SK-N-SH treated with all-trans-retinoic acid at 6 μM for 48 hours (cell line): ENCODE data around the gene KLB.

Experiments
- ATAC-seq: fragments of 200-7000 bp; cut with Tn5 transposase; 3 replicates; pipeline ENCODE4 v1.9.1; 2020; ENCODE audit warnings: mild to moderate bottlenecking, moderate library complexity
- ARNTL ChIP-seq: fragments of 450-650 bp; formaldehyde crosslinking; IDR thresholded peaks from 2 replicates; pipeline ENCODE4 v1.5.0; 2020; ENCODE audit warnings: low read depth, mild to moderate bottlenecking, moderate library complexity, borderline replicate concordance
- BACH2 ChIP-seq: fragments of 250-450 bp; sonication (Bioruptor Pico); IDR thresholded peaks from 2 replicates; pipeline ENCODE4 v1.9.0; 2021; ENCODE audit warnings: mild to moderate bottlenecking, borderline replicate concordance
- CREB5 ChIP-seq: fragments of 250-450 bp; sonication (Bioruptor Pico); IDR thresholded peaks from 2 replicates; pipeline ENCODE4 v1.5.1; 2020; ENCODE audit warnings: low read depth, mild to moderate bottlenecking, moderate library complexity
- CSDC2 ChIP-seq: fragments of 250-450 bp; sonication (Bioruptor Pico); IDR thresholded peaks from 2 replicates; pipeline ENCODE4 v1.5.0; 2020; ENCODE audit warnings: mild to moderate bottlenecking, moderate library complexity
- CSRNP3 ChIP-seq: fragments of 250-450 bp; sonication (Bioruptor Pico); IDR thresholded peaks from 2 replicates; pipeline ENCODE4 v1.5.1; 2021; ENCODE audit warnings: mild to moderate bottlenecking, moderate library complexity
- ESRRG ChIP-seq: fragments of 250-450 bp; sonication (Bioruptor Pico); IDR thresholded peaks from 2 replicates; pipeline ENCODE4 v1.6.1; 2021; ENCODE audit warnings: mild to moderate bottlenecking
- GLIS3 ChIP-seq: fragments of 250-450 bp; sonication (Bioruptor Pico); IDR thresholded peaks from 2 replicates; pipeline ENCODE4 v1.5.0; 2020; ENCODE audit warnings: mild to moderate bottlenecking, moderate library complexity
- ISL1 ChIP-seq: fragments of 250-450 bp; sonication (Bioruptor Pico); IDR thresholded peaks from 2 replicates; pipeline ENCODE4 v2.1.2; 2022; ENCODE audit warnings: mild to moderate bottlenecking, moderate library complexity
- OSR1 ChIP-seq: fragments of 250-450 bp; sonication (Bioruptor Pico); IDR thresholded peaks from 2 replicates; pipeline ENCODE4 v1.8.0; 2022; ENCODE audit warnings: moderate library complexity, mild to moderate bottlenecking, inconsistent platforms
- PATZ1 ChIP-seq: fragments of 250-450 bp; sonication (Bioruptor Pico); IDR thresholded peaks from 2 replicates; pipeline ENCODE4 v1.8.0; 2020; ENCODE audit warnings: mild to moderate bottlenecking, moderate library complexity, borderline replicate concordance
- POU6F1 ChIP-seq: fragments of 250-450 bp; sonication (Bioruptor Pico); IDR thresholded peaks from 2 replicates; pipeline ENCODE4 v1.8.0; 2021; ENCODE audit warnings: low read depth, mild to moderate bottlenecking, moderate library complexity, borderline replicate concordance
- PPARA ChIP-seq: fragments of 250-450 bp; sonication (Bioruptor Pico); IDR thresholded peaks from 2 replicates; pipeline ENCODE4 v1.5.0; 2020; ENCODE audit warnings: mild to moderate bottlenecking, borderline replicate concordance
- SNAI2 ChIP-seq: fragments of 250-450 bp; sonication (Bioruptor Pico); IDR thresholded peaks from 2 replicates; pipeline ENCODE4 v1.5.0; 2020; ENCODE audit warnings: mild to moderate bottlenecking, moderate library complexity
- TCF4 ChIP-seq: fragments of 250-450 bp; sonication (Bioruptor Pico); IDR thresholded peaks from 2 replicates; pipeline ENCODE4 v1.8.0; 2021; ENCODE audit warnings: mild to moderate bottlenecking, moderate library complexity, borderline replicate concordance
- ZC3H10 ChIP-seq: fragments of 250-450 bp; sonication (Bioruptor Pico); IDR thresholded peaks from 2 replicates; pipeline ENCODE4 v1.5.1; 2021; ENCODE audit warnings: mild to moderate bottlenecking, moderate library complexity
- ZFP3 ChIP-seq: fragments of 250-450 bp; sonication (Bioruptor Pico); IDR thresholded peaks from 2 replicates; pipeline ENCODE4 v1.5.0; 2020; ENCODE audit warnings: mild to moderate bottlenecking, moderate library complexity
- ZFP30 ChIP-seq: fragments of 450-650 bp; formaldehyde crosslinking; IDR thresholded peaks from 2 replicates; pipeline ENCODE4 v1.5.0; 2022; ENCODE audit warnings: mild to moderate bottlenecking, moderate library complexity
- ZNF565 ChIP-seq: fragments of 450-650 bp; formaldehyde crosslinking; conservative IDR thresholded peaks from 2 replicates; pipeline ENCODE4 v1.5.0; 2020; ENCODE audit warnings: low read depth, mild to moderate bottlenecking, moderate library complexity
- ZNF70 ChIP-seq: fragments of 450-650 bp; formaldehyde crosslinking; IDR thresholded peaks from 2 replicates; pipeline ENCODE4 v1.5.0; 2020; ENCODE audit warnings: mild to moderate bottlenecking, moderate library complexity
- ZNF8 ChIP-seq: fragments of 450-650 bp; formaldehyde crosslinking; IDR thresholded peaks from 2 replicates; pipeline ENCODE4 v1.5.0; 2020; ENCODE audit warnings: mild to moderate bottlenecking, moderate library complexity
- TF ChIP-seq, protein P1 (sequence below): fragments of 250-450 bp; sonication (Bioruptor Pico); IDR thresholded peaks from 2 replicates; pipeline ENCODE4 v1.5.0; 2020; ENCODE audit warnings: mild to moderate bottlenecking, moderate library complexity

Gene KLB

DNA sequence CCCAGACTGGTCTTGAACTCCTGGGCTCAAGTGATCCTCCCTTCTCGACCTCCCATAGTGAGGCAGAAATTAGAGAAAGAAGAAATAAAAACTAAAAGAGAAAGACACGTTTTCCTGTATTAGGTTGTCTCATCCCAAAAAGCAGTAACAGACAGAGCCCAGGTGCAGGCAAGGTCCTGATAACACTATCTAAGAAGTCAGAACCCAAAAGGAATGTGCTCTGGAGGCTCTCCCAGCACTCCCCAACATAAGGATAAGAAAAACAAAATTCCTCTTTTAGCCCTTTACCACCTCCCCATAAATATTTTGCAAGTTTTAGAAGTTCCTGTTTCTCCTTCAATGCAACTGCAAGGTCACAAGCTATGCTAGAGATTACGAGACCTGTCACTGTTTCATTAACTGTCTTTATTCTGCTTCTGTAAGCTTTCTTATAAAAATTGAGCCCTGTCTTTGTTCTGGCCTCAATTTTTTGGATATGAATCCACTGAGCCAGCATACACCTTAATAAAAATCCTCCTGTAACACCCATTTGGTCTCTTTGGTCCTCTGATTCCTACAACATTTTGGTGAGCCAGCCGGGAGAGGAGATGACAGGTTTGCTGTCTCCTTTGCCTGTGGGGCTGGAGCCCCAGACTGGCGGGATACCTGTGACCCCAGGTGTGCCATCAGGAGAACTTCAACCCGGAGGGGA is 78.0 kb downstream of the KLB start (continued):
- TF ChIP-seq PATZ1 (CRISPR knock-in tag) (no peak), TCF4 (no peak), BACH2 (CRISPR knock-in tag) (no peak)

DNA sequence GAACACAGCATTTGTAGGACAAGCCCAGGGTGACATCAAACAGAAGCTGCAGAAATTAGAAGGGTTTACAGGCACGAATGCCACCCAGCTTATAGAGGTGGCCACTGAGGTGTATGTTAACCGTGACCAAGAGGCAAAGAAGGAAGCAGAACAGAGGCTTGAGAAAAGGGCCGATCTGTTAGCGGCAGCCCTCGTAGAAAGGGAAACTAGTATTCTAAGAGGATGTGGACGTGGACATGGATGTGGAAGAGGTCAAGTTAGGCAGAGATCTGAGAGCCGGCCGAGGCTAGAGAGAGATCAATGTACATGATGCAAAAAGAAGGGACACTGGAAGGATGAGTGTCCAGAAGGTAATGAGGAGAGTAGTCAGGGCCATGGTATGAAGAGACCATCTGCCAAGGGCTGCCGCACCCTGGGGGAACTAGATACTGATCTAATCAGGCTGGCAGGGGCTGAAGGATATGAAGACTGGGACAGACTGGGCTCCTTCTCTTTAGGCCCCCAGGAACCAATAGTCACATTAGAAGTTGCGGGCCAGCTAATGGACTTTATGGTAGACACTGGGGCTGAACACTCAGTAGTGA is 79.6 kb downstream of the KLB start:
- TF ChIP-seq GLIS3 (CRISPR knock-in tag) (no peak), PPARA (no peak), ZNF8 (no peak), CSRNP3 (CRISPR knock-in tag) (no peak), ESRRG (CRISPR knock-in tag) (no peak), POU6F1 (CRISPR knock-in tag) (no peak), ISL1 (CRISPR knock-in tag) (no peak), ZFP30 (CRISPR knock-in tag) (no peak), CSDC2 (CRISPR knock-in tag) (no peak), ZFP3 (no peak), TCF4 (no peak), OSR1 (CRISPR knock-in tag) (no peak), ARNTL (CRISPR knock-in tag) (no peak), SNAI2 (CRISPR knock-in tag) (no peak), ZC3H10 (no peak), ZNF70 (CRISPR knock-in tag) (no peak)
- no peak for ATAC-seq

DNA sequence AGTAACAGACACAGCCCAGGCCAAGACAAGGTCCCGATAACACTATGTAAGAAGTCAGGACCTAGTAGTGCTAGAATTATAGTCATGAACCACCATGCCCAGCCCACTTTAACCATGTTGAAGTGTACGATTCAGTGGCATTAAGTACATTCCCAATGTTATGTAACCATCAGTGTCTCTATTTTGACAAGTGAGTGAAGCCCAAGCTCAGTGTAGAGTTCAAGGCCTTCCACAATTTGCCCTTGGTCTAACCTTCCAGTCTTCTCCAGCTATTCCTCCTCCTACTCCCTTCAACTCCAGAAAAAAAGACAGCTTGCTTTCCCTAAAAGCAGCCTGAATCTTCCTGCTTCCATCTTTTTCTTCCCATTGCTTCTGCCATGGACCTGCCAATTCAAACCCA is 83.6 kb downstream of the KLB start:
- TF ChIP-seq CREB5 (no peak), ZFP3 (no peak), CSRNP3 (CRISPR knock-in tag) (no peak), ISL1 (CRISPR knock-in tag) (no peak), TCF4 (no peak), SNAI2 (CRISPR knock-in tag) (no peak), GLIS3 (CRISPR knock-in tag) (no peak), PPARA (no peak), ZNF565 (CRISPR knock-in tag) (no peak), ESRRG (CRISPR knock-in tag) (no peak), ZFP30 (CRISPR knock-in tag) (no peak), ZNF8 (no peak), BACH2 (CRISPR knock-in tag) (no peak), OSR1 (CRISPR knock-in tag) (no peak), POU6F1 (CRISPR knock-in tag) (no peak), ZC3H10 (no peak), PATZ1 (CRISPR knock-in tag) (no peak)
- TF ChIP-seq, protein P1, sequence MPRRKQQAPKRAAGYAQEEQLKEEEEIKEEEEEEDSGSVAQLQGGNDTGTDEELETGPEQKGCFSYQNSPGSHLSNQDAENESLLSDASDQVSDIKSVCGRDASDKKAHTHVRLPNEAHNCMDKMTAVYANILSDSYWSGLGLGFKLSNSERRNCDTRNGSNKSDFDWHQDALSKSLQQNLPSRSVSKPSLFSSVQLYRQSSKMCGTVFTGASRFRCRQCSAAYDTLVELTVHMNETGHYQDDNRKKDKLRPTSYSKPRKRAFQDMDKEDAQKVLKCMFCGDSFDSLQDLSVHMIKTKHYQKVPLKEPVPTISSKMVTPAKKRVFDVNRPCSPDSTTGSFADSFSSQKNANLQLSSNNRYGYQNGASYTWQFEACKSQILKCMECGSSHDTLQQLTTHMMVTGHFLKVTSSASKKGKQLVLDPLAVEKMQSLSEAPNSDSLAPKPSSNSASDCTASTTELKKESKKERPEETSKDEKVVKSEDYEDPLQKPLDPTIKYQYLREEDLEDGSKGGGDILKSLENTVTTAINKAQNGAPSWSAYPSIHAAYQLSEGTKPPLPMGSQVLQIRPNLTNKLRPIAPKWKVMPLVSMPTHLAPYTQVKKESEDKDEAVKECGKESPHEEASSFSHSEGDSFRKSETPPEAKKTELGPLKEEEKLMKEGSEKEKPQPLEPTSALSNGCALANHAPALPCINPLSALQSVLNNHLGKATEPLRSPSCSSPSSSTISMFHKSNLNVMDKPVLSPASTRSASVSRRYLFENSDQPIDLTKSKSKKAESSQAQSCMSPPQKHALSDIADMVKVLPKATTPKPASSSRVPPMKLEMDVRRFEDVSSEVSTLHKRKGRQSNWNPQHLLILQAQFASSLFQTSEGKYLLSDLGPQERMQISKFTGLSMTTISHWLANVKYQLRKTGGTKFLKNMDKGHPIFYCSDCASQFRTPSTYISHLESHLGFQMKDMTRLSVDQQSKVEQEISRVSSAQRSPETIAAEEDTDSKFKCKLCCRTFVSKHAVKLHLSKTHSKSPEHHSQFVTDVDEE, result no peak
- no peak for ATAC-seq
